Measurements from ENCODE around the gene OXSR1.
"Not testable (repeated sequence)": the region's sequence is repeated elsewhere in the genome, so short reads cannot be mapped to it uniquely, and the experiment has no call there.

The OXSR1 gene

GRCh38 chr3:38186781-38187180 is 21.4 kb downstream of the OXSR1 start:
- TF ChIP-seq, protein P1, sequence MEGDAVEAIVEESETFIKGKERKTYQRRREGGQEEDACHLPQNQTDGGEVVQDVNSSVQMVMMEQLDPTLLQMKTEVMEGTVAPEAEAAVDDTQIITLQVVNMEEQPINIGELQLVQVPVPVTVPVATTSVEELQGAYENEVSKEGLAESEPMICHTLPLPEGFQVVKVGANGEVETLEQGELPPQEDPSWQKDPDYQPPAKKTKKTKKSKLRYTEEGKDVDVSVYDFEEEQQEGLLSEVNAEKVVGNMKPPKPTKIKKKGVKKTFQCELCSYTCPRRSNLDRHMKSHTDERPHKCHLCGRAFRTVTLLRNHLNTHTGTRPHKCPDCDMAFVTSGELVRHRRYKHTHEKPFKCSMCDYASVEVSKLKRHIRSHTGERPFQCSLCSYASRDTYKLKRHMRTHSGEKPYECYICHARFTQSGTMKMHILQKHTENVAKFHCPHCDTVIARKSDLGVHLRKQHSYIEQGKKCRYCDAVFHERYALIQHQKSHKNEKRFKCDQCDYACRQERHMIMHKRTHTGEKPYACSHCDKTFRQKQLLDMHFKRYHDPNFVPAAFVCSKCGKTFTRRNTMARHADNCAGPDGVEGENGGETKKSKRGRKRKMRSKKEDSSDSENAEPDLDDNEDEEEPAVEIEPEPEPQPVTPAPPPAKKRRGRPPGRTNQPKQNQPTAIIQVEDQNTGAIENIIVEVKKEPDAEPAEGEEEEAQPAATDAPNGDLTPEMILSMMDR (IDR thresholded peaks at IDR 0.05; ENCODE audit: borderline replicate concordance, extremely low read depth, low read length, poor library complexity, severe bottlenecking) = no peak
- TF ChIP-seq EZH2 (IDR thresholded peaks at IDR 0.05; ENCODE audit: borderline replicate concordance, low read depth, low read length, severe bottlenecking) = no peak
- H3K4me3 ChIP-seq (ENCODE audit: low read depth in 1 of 2, low read length in 2 of 2) = no peak overlapping the region

DNA sequence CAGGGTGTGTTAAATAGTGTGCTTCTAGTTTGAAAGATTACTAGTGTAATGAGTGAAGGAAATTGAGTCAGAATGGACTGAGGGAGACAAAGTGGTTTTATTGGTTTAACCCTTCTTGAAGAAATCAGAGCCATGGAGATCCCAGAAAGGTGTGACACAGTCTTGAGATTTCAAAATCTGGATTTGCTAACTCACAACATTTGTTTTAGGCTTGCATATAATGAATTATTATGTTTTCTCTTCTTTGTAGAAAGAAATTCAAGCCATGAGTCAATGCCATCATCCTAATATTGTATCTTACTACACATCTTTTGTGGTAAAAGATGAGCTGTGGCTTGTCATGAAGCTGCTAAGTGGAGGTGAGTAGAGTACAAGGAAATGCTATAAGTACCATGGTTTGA is 25.1 kb downstream of the OXSR1 start:
- ATAC-seq (ENCODE audit: insufficient read depth, low read depth) = no peak
- peaks cover 2% of the 10 kb centered on the region for H3K9me3 ChIP-seq (ENCODE audit: insufficient read depth, low read length, severe bottlenecking)
- TF ChIP-seq, protein P1 (IDR thresholded peaks at IDR 0.05; ENCODE audit: borderline replicate concordance, extremely low read depth, low read length, poor library complexity, severe bottlenecking) = no peak
- no peak for TF ChIP-seq EZH2 (IDR thresholded peaks at IDR 0.05; ENCODE audit: borderline replicate concordance, low read depth, low read length, severe bottlenecking)

More at GRCh38 chr3:38186781-38187180, 21.4 kb downstream of the OXSR1 start:
- no peak overlapping the region for H3K27ac ChIP-seq (ENCODE audit: low read length)
- no peak overlapping the region for H3K4me2 ChIP-seq (ENCODE audit: insufficient read depth, low read length)
- no peak overlapping the region for H2AFZ ChIP-seq (ENCODE audit: low read depth, low read length)
- H3K36me3 ChIP-seq (ENCODE audit: insufficient read depth, low read length) = peaks cover 78% of the 10 kb centered on the region
- DNase-seq = no peak
- H3K9ac ChIP-seq (ENCODE audit: low read depth, low read length) = no peak overlapping the region
- H3K4me1 ChIP-seq (ENCODE audit: insufficient read depth, low read length) = no peaks in the 10 kb centered on the region
- peaks cover 2% of the 10 kb centered on the region for H3K9me3 ChIP-seq (ENCODE audit: insufficient read depth, low read length, severe bottlenecking)
- no peaks in the 10 kb centered on the region for H3K27me3 ChIP-seq (ENCODE audit: insufficient read depth, low read length, poor library complexity)
- peaks cover 6% of the 10 kb centered on the region for H4K20me1 ChIP-seq (ENCODE audit: insufficient read depth, low read length)
- no peak for ATAC-seq (ENCODE audit: insufficient read depth, low read depth)
- peaks cover 28% of the 10 kb centered on the region for H3K79me2 ChIP-seq (ENCODE audit: insufficient read depth, low read length)

DNA sequence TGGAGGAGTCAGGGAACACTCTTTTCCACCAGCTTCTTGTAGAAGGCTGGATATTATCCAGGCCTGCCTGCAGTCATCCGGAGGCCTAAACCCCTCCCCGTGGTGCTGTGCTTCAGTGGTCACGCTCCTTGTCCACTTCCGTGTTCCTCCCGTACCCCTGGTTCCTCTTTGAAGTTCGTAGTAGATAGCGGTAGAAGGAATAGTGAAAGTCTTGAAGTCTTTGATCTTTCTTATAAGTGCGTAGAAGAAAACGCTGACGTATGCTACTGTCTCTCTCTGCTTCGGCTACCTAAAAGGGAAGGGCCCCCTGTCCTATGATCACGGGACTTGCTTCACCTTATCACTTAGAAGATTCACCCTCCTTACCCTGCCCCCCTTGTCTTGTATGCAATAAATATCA is 37.6 kb downstream of the OXSR1 start:
- ATAC-seq (ENCODE audit: insufficient read depth, low read depth); H2AFZ ChIP-seq (ENCODE audit: low read depth, low read length); DNase-seq; H3K4me1 ChIP-seq (ENCODE audit: insufficient read depth, low read length); H3K27ac ChIP-seq (ENCODE audit: low read length); H3K4me2 ChIP-seq (ENCODE audit: insufficient read depth, low read length); H3K9me3 ChIP-seq (ENCODE audit: insufficient read depth, low read length, severe bottlenecking); H3K4me3 ChIP-seq (ENCODE audit: low read depth in 1 of 2, low read length in 2 of 2); H3K27me3 ChIP-seq (ENCODE audit: insufficient read depth, low read length, poor library complexity); H3K9ac ChIP-seq (ENCODE audit: low read depth, low read length): not testable (repeated sequence)
- H4K20me1 ChIP-seq (ENCODE audit: insufficient read depth, low read length) = peaks cover 29% of the 10 kb centered on the region
- H3K36me3 ChIP-seq (ENCODE audit: insufficient read depth, low read length) = peaks cover 65% of the 10 kb centered on the region
- peaks cover 46% of the 10 kb centered on the region for H3K79me2 ChIP-seq (ENCODE audit: insufficient read depth, low read length)

More for the DNA sequence above, 25.1 kb downstream of the OXSR1 start:
- H3K27me3 ChIP-seq (ENCODE audit: insufficient read depth, low read length, poor library complexity) = no peaks in the 10 kb centered on the region
- H3K36me3 ChIP-seq (ENCODE audit: insufficient read depth, low read length) = peaks cover 71% of the 10 kb centered on the region
- H3K4me1 ChIP-seq (ENCODE audit: insufficient read depth, low read length) = no peaks in the 10 kb centered on the region
- DNase-seq = no peak
- H4K20me1 ChIP-seq (ENCODE audit: insufficient read depth, low read length) = no peaks in the 10 kb centered on the region; the same call in 1 of the 2 replicates
- no peak overlapping the region for H3K4me3 ChIP-seq (ENCODE audit: low read depth in 1 of 2, low read length in 2 of 2)
- H3K9ac ChIP-seq (ENCODE audit: low read depth, low read length) = no peak overlapping the region
- H3K4me2 ChIP-seq (ENCODE audit: insufficient read depth, low read length) = no peak overlapping the region
- peaks cover 23% of the 10 kb centered on the region for H3K79me2 ChIP-seq (ENCODE audit: insufficient read depth, low read length)
- no peak overlapping the region for H2AFZ ChIP-seq (ENCODE audit: low read depth, low read length)
- H3K27ac ChIP-seq (ENCODE audit: low read length) = no peak overlapping the region

DNA sequence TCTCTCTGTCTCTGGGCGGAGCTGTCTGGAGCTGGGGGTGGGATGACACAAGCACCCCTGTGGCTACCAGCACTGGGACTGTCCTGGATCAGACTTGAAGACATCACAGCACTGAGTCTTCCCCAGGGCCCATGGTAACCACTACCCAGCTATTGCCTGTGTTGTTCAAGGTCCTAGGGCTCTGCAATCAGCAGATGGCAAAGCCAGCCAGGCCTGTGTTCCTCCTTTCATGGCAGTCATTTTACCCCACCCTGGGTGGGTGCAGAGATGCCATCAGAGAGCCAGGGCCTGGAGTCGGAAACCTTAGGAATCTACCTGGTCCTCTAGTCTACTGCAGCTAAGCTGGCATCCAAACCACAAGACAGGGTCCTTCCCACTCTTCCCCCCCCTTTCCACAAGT is 38.4 kb downstream of the OXSR1 start:
- H3K4me1 ChIP-seq (ENCODE audit: insufficient read depth, low read length) = no peaks in the 10 kb centered on the region
- no peak overlapping the region for H3K4me3 ChIP-seq (ENCODE audit: low read depth in 1 of 2, low read length in 2 of 2)
- no peaks in the 10 kb centered on the region for H3K9me3 ChIP-seq (ENCODE audit: insufficient read depth, low read length, severe bottlenecking)
- peaks cover 29% of the 10 kb centered on the region for H4K20me1 ChIP-seq (ENCODE audit: insufficient read depth, low read length)
- peaks cover 58% of the 10 kb centered on the region for H3K36me3 ChIP-seq (ENCODE audit: insufficient read depth, low read length)
- no peak overlapping the region for H3K9ac ChIP-seq (ENCODE audit: low read depth, low read length)
- no peak for ATAC-seq (ENCODE audit: insufficient read depth, low read depth)
- H3K27me3 ChIP-seq (ENCODE audit: insufficient read depth, low read length, poor library complexity) = no peaks in the 10 kb centered on the region
- DNase-seq = no peak
- H3K79me2 ChIP-seq (ENCODE audit: insufficient read depth, low read length) = peaks cover 49% of the 10 kb centered on the region
- no peak overlapping the region for H2AFZ ChIP-seq (ENCODE audit: low read depth, low read length)
- H3K27ac ChIP-seq (ENCODE audit: low read length) = no peak overlapping the region
- no peak overlapping the region for H3K4me2 ChIP-seq (ENCODE audit: insufficient read depth, low read length)
- TF ChIP-seq EZH2 (IDR thresholded peaks at IDR 0.05; ENCODE audit: borderline replicate concordance, low read depth, low read length, severe bottlenecking) = no peak
- TF ChIP-seq, protein P1 (IDR thresholded peaks at IDR 0.05; ENCODE audit: borderline replicate concordance, extremely low read depth, low read length, poor library complexity, severe bottlenecking) = no peak
